Measurements from ENCODE around the gene ERP27.

DNA sequence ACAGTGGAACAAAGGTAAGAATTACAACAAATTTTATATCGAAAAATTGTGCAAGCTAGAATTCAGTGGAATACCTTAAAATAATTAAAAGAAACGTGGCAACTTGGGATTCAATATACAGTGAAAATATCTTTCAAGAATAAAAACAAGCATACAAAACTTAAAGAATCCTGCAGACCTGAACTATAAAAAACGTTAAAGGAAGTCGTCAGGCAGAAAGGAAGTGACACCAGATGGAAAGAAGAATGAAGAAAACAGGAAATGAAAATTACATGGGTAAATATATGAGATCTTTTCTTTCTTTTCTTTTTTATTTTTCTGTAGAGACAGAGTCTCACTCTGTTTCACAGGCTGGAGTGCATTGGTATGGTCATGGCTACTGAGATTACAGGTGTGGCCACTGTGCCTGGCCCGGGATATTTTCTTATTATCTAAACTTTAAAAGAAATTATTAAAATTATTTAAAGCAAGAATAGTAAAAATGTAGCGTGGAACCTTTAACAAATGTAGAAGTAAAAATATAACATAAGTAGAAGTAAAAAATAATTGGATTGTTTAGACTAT is 57.4 kb downstream of the ERP27 start:
- TF ChIP-seq IKZF3 (tag by site-specific recombination; IDR thresholded peaks at IDR 0.05) (no peak), ZNF10 (tag by site-specific recombination; IDR thresholded peaks at IDR 0.05) (no peak), ZIC2 (tag by site-specific recombination; IDR thresholded peaks at IDR 0.05) (no peak), ZNF174 (tag by site-specific recombination; IDR thresholded peaks at IDR 0.05) (no peak), YY2 (tag by site-specific recombination; IDR thresholded peaks at IDR 0.05) (no peak), ZNF214 (tag by site-specific recombination; IDR thresholded peaks at IDR 0.05; ENCODE audit: borderline replicate concordance) (no peak), ZNF510 (tag by site-specific recombination; IDR thresholded peaks at IDR 0.05; ENCODE audit: insufficient replicate concordance) (no peak), ZFP3 (tag by site-specific recombination; IDR thresholded peaks at IDR 0.05; ENCODE audit: low read depth) (no peak)
- TF ChIP-seq, protein P1, sequence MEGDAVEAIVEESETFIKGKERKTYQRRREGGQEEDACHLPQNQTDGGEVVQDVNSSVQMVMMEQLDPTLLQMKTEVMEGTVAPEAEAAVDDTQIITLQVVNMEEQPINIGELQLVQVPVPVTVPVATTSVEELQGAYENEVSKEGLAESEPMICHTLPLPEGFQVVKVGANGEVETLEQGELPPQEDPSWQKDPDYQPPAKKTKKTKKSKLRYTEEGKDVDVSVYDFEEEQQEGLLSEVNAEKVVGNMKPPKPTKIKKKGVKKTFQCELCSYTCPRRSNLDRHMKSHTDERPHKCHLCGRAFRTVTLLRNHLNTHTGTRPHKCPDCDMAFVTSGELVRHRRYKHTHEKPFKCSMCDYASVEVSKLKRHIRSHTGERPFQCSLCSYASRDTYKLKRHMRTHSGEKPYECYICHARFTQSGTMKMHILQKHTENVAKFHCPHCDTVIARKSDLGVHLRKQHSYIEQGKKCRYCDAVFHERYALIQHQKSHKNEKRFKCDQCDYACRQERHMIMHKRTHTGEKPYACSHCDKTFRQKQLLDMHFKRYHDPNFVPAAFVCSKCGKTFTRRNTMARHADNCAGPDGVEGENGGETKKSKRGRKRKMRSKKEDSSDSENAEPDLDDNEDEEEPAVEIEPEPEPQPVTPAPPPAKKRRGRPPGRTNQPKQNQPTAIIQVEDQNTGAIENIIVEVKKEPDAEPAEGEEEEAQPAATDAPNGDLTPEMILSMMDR (tag by site-specific recombination; IDR thresholded peaks at IDR 0.05) = no peak
- TF ChIP-seq, protein P2, sequence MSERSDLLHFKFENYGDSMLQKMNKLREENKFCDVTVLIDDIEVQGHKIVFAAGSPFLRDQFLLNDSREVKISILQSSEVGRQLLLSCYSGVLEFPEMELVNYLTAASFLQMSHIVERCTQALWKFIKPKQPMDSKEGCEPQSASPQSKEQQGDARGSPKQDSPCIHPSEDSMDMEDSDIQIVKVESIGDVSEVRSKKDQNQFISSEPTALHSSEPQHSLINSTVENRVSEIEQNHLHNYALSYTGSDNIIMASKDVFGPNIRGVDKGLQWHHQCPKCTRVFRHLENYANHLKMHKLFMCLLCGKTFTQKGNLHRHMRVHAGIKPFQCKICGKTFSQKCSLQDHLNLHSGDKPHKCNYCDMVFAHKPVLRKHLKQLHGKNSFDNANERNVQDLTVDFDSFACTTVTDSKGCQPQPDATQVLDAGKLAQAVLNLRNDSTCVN (tag by site-specific recombination; optimal IDR thresholded peaks at IDR 0.05) = no peak
- TF ChIP-seq, protein P3, sequence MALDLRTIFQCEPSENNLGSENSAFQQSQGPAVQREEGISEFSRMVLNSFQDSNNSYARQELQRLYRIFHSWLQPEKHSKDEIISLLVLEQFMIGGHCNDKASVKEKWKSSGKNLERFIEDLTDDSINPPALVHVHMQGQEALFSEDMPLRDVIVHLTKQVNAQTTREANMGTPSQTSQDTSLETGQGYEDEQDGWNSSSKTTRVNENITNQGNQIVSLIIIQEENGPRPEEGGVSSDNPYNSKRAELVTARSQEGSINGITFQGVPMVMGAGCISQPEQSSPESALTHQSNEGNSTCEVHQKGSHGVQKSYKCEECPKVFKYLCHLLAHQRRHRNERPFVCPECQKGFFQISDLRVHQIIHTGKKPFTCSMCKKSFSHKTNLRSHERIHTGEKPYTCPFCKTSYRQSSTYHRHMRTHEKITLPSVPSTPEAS (tag by site-specific recombination; IDR thresholded peaks at IDR 0.05) = no peak

Measured in HEK293 (cell line).